Measurements from ENCODE around the gene TNC.

Gene TNC

DNA sequence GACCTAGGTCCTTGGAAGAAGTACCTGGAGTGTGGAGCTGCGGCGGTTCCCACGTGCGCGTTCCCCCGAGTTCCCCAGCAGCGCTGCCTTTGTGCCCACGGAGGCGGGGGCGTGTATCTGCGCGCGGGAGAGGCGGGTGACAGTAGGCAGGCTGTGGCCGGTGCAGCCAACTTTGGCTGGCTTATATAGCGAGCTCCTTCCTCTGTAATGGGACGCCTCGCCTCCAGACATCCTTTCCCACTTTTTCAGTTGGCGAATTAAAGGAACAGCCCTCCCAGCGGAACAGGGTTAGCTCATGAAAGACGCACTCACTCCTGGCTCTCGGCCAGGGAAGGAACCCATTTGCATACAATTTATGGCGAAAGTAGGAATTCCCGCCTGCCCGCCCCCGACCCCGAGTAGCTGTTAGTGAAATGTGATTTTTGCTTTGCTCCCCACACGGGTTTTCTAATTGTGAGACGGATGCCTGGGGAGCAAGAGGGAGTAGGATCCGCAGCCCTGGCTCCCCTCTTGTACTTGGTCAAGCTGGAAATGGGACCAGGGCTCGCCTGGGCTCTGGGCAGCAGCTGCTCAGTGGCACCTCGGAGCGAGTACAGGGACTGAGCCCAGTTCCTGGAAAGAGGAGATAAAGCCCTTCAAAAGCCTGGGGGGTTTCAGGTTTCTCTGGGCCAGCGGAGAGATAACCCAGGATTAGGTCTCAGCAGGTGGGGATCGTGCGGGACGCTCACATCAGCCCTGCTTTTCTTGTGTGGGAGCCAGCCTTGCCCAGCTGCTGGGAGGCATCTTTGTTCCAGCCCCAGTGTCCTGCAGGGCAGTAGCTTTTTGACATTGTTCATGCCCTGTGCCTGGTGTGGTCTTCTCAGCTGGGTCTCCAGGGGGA, at the start of gene TNC:
TNC (minus strand) TSS at position 159 of the 880 bp plus-strand sequence. CDS start 27,139 bp downstream, outside the sequence.
- H3K9ac ChIP-seq (ENCODE audit: low read depth, low read length) = no peak within 1 kb of the TSS
- peaks cover 28% of the 10 kb centered on the region for H3K4me1 ChIP-seq (ENCODE audit: control insufficient read depth, insufficient read depth, low read length)
- no peaks in the 10 kb centered on the region for H3K36me3 ChIP-seq (ENCODE audit: control insufficient read depth, insufficient read depth, low read length)

DNA sequence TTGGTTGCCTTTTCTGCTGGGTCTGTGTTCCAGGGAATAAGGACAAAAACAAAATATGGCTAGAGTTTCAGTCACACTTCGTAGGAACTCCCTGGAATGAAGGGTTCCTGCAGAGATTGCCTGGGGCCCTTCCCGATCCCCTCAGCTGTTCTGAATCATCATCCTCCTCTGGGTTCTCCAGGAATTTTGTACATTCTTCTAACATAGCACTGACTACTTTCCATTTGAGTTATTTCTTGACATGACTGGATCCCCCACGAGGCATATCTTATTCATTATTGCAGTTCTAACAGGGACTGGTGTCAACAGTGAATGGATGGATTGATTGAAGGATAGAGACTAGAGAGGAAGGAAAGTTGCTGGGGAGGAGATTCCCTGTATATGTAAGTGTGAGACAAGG, 49.2 kb upstream of the TNC start:
- Histone ChIP-seq H3K27ac (ENCODE audit: low read depth, low read length) (no peak overlapping the region), H3K4me3 (ENCODE audit: low read depth, low read length) (no peak overlapping the region), H3K27me3 (ENCODE audit: control insufficient read depth, insufficient read depth, low read length) (no peaks in the 10 kb centered on the region)

More for the DNA sequence above, at the start of gene TNC:
- peaks cover 93% of the 10 kb centered on the region for H3K27me3 ChIP-seq (ENCODE audit: control insufficient read depth, insufficient read depth, low read length)
- peak within 1 kb of the TSS; percentile 89 for H3K27ac ChIP-seq (ENCODE audit: low read depth, low read length)
- peak within 1 kb of the TSS; percentile 63 for H3K4me3 ChIP-seq (ENCODE audit: low read depth, low read length)
- H3K9me3 ChIP-seq (ENCODE audit: control insufficient read depth, insufficient read depth, low read length) = no peaks in the 10 kb centered on the region

DNA sequence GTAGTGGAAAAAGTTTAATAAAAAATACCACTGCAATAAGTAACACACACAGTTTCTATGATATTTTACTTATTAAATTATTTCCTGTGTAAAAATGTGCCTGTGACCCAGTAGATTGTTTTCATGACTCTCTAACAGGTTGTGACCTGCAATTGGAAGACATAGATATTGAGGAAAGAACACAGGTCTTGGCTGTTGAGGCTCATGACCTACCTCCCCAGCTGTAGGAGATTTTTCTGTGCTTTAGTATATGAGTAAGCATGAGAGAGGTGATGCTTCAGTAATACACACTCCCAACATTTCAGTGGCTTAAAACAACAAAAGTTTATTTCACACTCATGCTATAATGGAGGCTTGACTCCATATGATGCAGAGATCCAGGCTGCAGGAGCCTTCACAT, 47.3 kb upstream of the TNC start:
- H3K4me3 ChIP-seq (ENCODE audit: low read depth, low read length) = no peak overlapping the region
- no peaks in the 10 kb centered on the region for H3K27me3 ChIP-seq (ENCODE audit: control insufficient read depth, insufficient read depth, low read length)
- H3K4me1 ChIP-seq (ENCODE audit: control insufficient read depth, insufficient read depth, low read length) = peaks cover 15% of the 10 kb centered on the region
- H3K9ac ChIP-seq (ENCODE audit: low read depth, low read length) = no peak overlapping the region
- no peak overlapping the region for H3K27ac ChIP-seq (ENCODE audit: low read depth, low read length)
- H3K36me3 ChIP-seq (ENCODE audit: control insufficient read depth, insufficient read depth, low read length) = no peaks in the 10 kb centered on the region
- no peaks in the 10 kb centered on the region for H3K9me3 ChIP-seq (ENCODE audit: control insufficient read depth, insufficient read depth, low read length)

More for the DNA sequence above, 49.2 kb upstream of the TNC start:
- Histone ChIP-seq H3K4me1 (ENCODE audit: control insufficient read depth, insufficient read depth, low read length) (peaks cover 22% of the 10 kb centered on the region), H3K9me3 (ENCODE audit: control insufficient read depth, insufficient read depth, low read length) (no peaks in the 10 kb centered on the region), H3K9ac (ENCODE audit: low read depth, low read length) (no peak overlapping the region), H3K36me3 (ENCODE audit: control insufficient read depth, insufficient read depth, low read length) (no peaks in the 10 kb centered on the region)

- Histone ChIP-seq H3K27me3 (ENCODE audit: control insufficient read depth, insufficient read depth, low read length) (no peaks in the 10 kb centered on the region), H3K4me3 (ENCODE audit: low read depth, low read length) (no peak overlapping the region), H3K27ac (ENCODE audit: low read depth, low read length) (peak overlapping the region; percentile 16), H3K36me3 (ENCODE audit: control insufficient read depth, insufficient read depth, low read length) (no peaks in the 10 kb centered on the region), H3K4me1 (ENCODE audit: control insufficient read depth, insufficient read depth, low read length) (peaks cover 8% of the 10 kb centered on the region), H3K9me3 (ENCODE audit: control insufficient read depth, insufficient read depth, low read length) (no peaks in the 10 kb centered on the region), H3K9ac (ENCODE audit: low read depth, low read length) (no peak overlapping the region)
Observed at GRCh38 chr9:115164511-115164974, 46.6 kb upstream of the TNC start.

- Histone ChIP-seq H3K4me3 (ENCODE audit: low read depth, low read length) (no peak overlapping the region), H3K9ac (ENCODE audit: low read depth, low read length) (no peak overlapping the region), H3K9me3 (ENCODE audit: control insufficient read depth, insufficient read depth, low read length) (no peaks in the 10 kb centered on the region), H3K27ac (ENCODE audit: low read depth, low read length) (no peak overlapping the region), H3K4me1 (ENCODE audit: control insufficient read depth, insufficient read depth, low read length) (peaks cover 7% of the 10 kb centered on the region; the same call in 1 of the 2 replicates), H3K27me3 (ENCODE audit: control insufficient read depth, insufficient read depth, low read length) (no peaks in the 10 kb centered on the region), H3K36me3 (ENCODE audit: control insufficient read depth, insufficient read depth, low read length) (no peaks in the 10 kb centered on the region)
Observed at GRCh38 chr9:115162946-115163345, 45.0 kb upstream of the TNC start.

DNA sequence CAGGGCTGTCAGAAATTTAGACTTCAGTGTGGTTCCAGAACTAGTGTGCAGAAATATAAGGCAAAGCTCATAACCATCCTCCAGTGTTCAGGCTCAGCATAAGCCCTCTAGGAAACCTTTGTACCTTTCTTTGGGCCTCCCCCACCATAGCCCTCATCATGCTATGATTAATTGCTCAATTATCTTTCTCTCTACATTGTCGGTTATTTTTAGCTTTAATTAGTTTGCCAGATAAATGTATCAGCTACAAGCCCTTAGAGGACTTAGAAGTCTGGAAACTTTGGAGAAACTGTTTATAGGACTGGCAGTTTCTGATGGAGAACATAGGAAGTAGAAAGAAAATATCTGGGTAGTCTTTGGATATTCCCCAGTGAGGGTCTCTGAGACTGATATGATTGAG, 43.5 kb upstream of the TNC start:
- Histone ChIP-seq H3K27ac (ENCODE audit: low read depth, low read length) (no peak overlapping the region), H3K4me3 (ENCODE audit: low read depth, low read length) (no peak overlapping the region), H3K27me3 (ENCODE audit: control insufficient read depth, insufficient read depth, low read length) (no peaks in the 10 kb centered on the region), H3K9me3 (ENCODE audit: control insufficient read depth, insufficient read depth, low read length) (no peaks in the 10 kb centered on the region), H3K9ac (ENCODE audit: low read depth, low read length) (no peak overlapping the region), H3K36me3 (ENCODE audit: control insufficient read depth, insufficient read depth, low read length) (no peaks in the 10 kb centered on the region), H3K4me1 (ENCODE audit: control insufficient read depth, insufficient read depth, low read length) (peaks cover 7% of the 10 kb centered on the region; the same call in 1 of the 2 replicates)

- H3K9me3 ChIP-seq (ENCODE audit: control insufficient read depth, insufficient read depth, low read length) = 0 out of 2 replicates have a peak, but pooled peaks cover 4% of the 10 kb centered on the region
- H3K4me1 ChIP-seq (ENCODE audit: control insufficient read depth, insufficient read depth, low read length) = no peaks in the 10 kb centered on the region
- H3K9ac ChIP-seq (ENCODE audit: low read depth, low read length) = no peak overlapping the region
- H3K36me3 ChIP-seq (ENCODE audit: control insufficient read depth, insufficient read depth, low read length) = no peaks in the 10 kb centered on the region
- H3K4me3 ChIP-seq (ENCODE audit: low read depth, low read length) = no peak overlapping the region
- H3K27me3 ChIP-seq (ENCODE audit: control insufficient read depth, insufficient read depth, low read length) = no peaks in the 10 kb centered on the region
- H3K27ac ChIP-seq (ENCODE audit: low read depth, low read length) = no peak overlapping the region
Observed at GRCh38 chr9:115158661-115159481, 40.9 kb upstream of the TNC start.

DNA sequence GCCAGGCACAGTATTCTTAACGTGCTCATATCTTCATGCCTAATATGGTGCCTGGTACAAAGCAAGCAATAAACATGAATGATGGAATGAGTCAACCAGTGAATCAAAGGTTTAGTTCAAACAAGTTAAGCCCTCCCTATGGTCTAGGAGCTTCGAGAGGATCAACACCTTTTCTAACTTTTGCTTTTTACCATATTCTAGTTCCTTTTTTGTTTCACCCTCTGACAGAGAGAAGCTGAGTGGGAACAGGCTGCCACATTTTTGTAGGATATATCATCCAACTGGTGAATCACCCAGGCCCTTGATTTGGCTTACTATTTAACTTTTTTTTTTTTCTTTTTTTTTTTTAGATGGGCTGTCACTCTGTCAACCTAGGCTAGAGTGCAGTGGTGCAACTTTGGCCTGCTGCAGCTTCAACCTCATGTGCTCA, 39.3 kb upstream of the TNC start:
- H3K9ac ChIP-seq (ENCODE audit: low read depth, low read length) = no peak overlapping the region
- H3K27me3 ChIP-seq (ENCODE audit: control insufficient read depth, insufficient read depth, low read length) = no peaks in the 10 kb centered on the region
- no peaks in the 10 kb centered on the region for H3K36me3 ChIP-seq (ENCODE audit: control insufficient read depth, insufficient read depth, low read length)
- H3K9me3 ChIP-seq (ENCODE audit: control insufficient read depth, insufficient read depth, low read length) = 0 out of 2 replicates have a peak, but pooled peaks cover 4% of the 10 kb centered on the region
- peak overlapping the region; percentile 46 for H3K27ac ChIP-seq (ENCODE audit: low read depth, low read length)
- H3K4me1 ChIP-seq (ENCODE audit: control insufficient read depth, insufficient read depth, low read length) = no peaks in the 10 kb centered on the region
- no peak overlapping the region for H3K4me3 ChIP-seq (ENCODE audit: low read depth, low read length)

DNA sequence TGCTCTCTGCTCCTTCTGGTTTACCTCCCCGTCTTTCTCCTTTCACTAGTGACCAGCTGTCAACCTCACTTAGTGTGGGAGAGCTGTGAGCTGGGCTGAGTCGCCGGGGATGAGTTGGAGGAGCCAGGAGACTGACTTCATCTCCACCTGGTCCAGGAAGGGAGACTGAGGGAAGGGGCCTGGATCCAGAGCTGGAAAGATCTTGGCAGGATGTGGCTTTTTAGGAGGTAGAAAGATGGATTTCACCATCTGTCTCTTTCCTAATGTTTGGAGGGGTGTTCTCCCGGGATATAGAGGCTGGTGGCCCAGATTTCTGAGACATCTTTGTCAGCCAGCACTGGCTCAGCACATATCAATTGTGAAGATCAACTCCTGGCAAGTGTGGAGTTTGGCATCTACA, 37.1 kb upstream of the TNC start:
- H3K27ac ChIP-seq (ENCODE audit: low read depth, low read length) = no peak overlapping the region
- H3K9ac ChIP-seq (ENCODE audit: low read depth, low read length) = no peak overlapping the region
- H3K4me1 ChIP-seq (ENCODE audit: control insufficient read depth, insufficient read depth, low read length) = no peaks in the 10 kb centered on the region
- H3K36me3 ChIP-seq (ENCODE audit: control insufficient read depth, insufficient read depth, low read length) = no peaks in the 10 kb centered on the region
- 0 out of 2 replicates have a peak, but pooled peaks cover 4% of the 10 kb centered on the region for H3K9me3 ChIP-seq (ENCODE audit: control insufficient read depth, insufficient read depth, low read length)
- no peak overlapping the region for H3K4me3 ChIP-seq (ENCODE audit: low read depth, low read length)
- no peaks in the 10 kb centered on the region for H3K27me3 ChIP-seq (ENCODE audit: control insufficient read depth, insufficient read depth, low read length)

DNA sequence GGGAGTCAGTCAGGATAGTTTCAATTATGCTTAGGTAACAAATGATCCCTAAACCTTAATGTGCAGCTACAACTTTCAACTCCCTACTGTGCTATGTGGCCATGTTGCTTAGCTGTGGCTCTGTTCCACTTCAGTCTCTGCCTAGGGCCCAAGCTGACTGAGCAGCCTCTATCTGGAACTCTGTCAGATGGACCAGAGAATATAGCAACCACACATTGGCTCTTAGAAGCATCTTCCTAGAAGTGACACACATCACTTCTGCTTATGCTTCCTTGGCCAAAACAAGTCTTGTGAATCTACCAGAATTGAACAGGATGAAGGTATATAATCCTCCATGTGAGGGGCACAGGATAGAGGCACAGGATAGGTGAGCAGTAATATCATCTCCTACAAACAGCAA, 36.7 kb upstream of the TNC start:
- H3K4me1 ChIP-seq (ENCODE audit: control insufficient read depth, insufficient read depth, low read length) = no peaks in the 10 kb centered on the region

More for the DNA sequence above, 36.7 kb upstream of the TNC start:
- no peaks in the 10 kb centered on the region for H3K36me3 ChIP-seq (ENCODE audit: control insufficient read depth, insufficient read depth, low read length)
- no peak overlapping the region for H3K4me3 ChIP-seq (ENCODE audit: low read depth, low read length)
- H3K27me3 ChIP-seq (ENCODE audit: control insufficient read depth, insufficient read depth, low read length) = no peaks in the 10 kb centered on the region
- no peak overlapping the region for H3K9ac ChIP-seq (ENCODE audit: low read depth, low read length)
- H3K27ac ChIP-seq (ENCODE audit: low read depth, low read length) = no peak overlapping the region
- H3K9me3 ChIP-seq (ENCODE audit: control insufficient read depth, insufficient read depth, low read length) = 0 out of 2 replicates have a peak, but pooled peaks cover 4% of the 10 kb centered on the region

All from HUES48 (cell line).